HG03095 (cell line): Measurements from ENCODE around the gene ZNF362.

ENCODE experiments used
- ATAC-seq: cut with Tn5 transposase; IDR thresholded peaks from one replicate; pipeline ENCODE4 v1.9.1; 2021; ENCODE audit warnings: moderate library complexity; ENCODE audit not compliant: unreplicated experiment

The ZNF362 gene

GRCh38 chr1:33341190-33341589 lies 84.9 kb downstream of the ZNF362 start:
- ATAC-seq: no peak

- no peak for ATAC-seq
These were observed 85.9 kb downstream of the ZNF362 start for GRCh38 chr1:33342041-33342723.

- no peak for ATAC-seq
These were observed 87.2 kb downstream of the ZNF362 start for GRCh38 chr1:33343539-33343938.

- no peak for ATAC-seq
These were observed 88.7 kb downstream of the ZNF362 start for GRCh38 chr1:33344896-33345560.

- no peak for ATAC-seq
These were observed 90.2 kb downstream of the ZNF362 start for GRCh38 chr1:33346533-33346926.

GRCh38 chr1:33346927-33347649 lies 90.8 kb downstream of the ZNF362 start:
- ATAC-seq: no peak

GRCh38 chr1:33347650-33347992 lies 91.3 kb downstream of the ZNF362 start:
- no peak for ATAC-seq

- no peak for ATAC-seq
These were observed 91.9 kb downstream of the ZNF362 start for GRCh38 chr1:33348194-33348593.

- ATAC-seq: no peak
These were observed 92.4 kb downstream of the ZNF362 start for GRCh38 chr1:33348676-33349080.

- peak; percentile 26 for ATAC-seq
These were observed 92.9 kb downstream of the ZNF362 start for GRCh38 chr1:33349081-33349759.

- peak; percentile 71 for ATAC-seq
These were observed 93.7 kb downstream of the ZNF362 start for GRCh38 chr1:33349778-33350610.
